Measurements from ENCODE around the gene KRT23.
"Not testable (repeated sequence)": the region's sequence is repeated elsewhere in the genome, so short reads cannot be mapped to it uniquely, and the experiment has no call there.

Gene KRT23

DNA sequence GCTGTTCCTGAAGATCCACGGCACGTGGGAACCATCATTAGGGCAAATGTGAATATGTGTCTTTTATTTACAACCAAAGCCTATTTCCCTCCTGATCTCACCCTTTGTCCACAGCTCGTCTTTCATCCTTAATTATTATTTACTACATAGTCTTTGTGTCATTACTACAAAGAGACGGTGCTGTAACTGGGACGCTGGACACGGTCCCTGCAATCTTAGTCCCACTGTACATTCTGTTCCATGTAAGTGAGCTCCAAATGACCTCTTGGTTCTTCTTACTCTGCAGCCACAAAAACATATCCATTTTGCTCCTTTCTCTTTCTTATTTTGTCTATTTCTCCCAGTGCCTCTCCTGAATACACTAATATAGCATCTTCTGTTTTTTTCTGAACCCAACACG is 12.7 kb upstream of the KRT23 start:
- no peak for DNase-seq (ENCODE audit: low read depth)

DNA sequence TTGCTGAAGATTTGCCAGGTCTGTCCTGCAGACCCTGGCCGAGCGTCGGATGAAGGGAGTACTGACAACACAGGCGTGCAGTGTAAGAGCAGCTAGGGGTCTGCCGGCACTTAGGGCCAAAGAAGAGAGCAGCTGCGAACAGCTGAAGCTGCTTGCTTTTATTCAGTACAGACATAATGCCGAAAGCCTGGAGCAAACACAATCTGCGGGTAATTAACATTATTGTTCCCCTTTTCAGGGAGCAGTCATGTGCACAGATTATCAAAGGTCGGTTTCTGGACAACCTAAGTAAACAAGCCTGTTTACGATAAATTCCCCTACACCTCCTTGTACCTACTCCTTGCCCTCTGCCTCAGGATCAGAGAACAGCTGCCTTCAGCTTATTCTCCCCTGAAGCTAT is 12.0 kb upstream of the KRT23 start:
- DNase-seq (ENCODE audit: low read depth), result no peak

DNA sequence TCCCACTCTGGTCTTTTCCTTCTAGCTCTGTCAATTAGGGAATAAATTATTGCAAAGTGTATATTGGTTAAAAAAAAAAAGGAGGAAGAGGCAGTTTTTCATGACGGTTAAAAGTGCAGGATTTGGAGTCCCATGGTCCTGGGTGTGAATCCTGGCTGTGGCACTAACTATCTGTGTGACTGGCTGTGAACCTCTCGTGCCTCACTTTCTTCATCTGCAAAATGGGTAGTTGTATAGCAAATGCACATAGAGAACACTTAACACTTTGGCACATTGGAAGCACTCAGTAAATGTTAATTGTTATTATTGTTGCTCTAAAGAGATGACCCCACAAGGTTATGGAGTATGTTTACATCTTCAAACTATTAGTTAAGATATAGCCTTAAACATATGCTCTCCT is 10.5 kb upstream of the KRT23 start:
- DNase-seq (ENCODE audit: low read depth), result no peak

DNA sequence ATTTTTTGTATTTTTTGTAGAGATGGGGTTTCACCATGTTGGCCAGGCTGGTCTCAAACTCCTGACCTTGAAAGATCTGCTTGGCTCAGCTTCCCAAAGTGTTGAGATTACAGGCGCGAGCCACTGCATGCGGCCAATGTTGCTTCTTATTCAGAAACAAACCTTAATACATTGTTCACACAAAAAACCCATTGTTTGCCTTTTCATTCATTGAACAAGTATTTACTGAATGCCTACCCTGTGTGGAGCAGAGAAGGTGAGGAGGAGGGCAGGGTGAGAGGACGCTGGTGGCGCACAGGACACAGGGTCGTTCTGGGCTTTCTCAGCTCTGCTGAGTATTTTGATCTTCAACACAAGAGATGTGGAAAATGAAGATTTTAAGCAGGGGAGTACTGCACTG is 8.0 kb upstream of the KRT23 start:
- DNase-seq (ENCODE audit: low read depth), result no peak

DNA sequence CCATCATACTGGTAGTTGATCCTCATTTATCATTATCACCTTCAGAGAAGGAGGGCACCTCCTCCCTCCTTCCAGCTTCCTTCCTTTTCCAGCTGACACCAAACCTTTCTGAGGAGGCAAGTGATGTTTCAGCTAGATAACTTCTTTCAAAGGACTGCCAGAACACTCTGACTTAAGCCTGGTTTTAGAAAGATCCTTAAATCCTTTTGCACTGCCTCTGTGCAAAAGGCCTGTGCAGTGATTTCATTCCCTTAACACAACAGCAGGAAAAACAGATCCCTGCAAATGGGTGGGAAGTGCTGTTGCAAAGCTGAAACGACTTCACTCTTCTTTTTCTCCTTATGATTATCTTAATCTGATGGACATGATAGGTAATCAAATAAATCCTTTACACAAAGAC is 7.1 kb upstream of the KRT23 start:
- DNase-seq (ENCODE audit: low read depth), result no peak

DNA sequence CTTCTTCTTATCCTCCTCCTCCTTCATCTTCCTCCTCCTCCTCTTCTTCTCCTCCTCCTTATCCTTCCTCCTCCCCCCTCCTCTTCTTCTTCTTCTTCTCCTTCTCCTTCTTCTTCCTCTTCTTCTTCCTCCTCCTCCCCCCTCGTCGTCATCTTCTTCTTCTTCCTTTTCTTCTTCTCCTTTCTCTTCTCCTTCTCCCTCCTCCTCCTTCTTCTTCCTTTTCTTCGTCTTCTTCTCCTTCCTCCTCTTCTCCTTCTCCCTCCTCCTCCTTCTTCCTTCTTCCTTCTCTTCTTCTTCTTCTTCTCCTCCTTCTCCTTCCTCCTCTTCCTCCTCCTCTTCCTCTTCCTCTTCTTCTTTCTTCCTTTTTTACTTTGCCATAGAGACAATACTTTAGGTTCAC is 5.1 kb upstream of the KRT23 start:
- no peak for DNase-seq (ENCODE audit: low read depth)

DNA sequence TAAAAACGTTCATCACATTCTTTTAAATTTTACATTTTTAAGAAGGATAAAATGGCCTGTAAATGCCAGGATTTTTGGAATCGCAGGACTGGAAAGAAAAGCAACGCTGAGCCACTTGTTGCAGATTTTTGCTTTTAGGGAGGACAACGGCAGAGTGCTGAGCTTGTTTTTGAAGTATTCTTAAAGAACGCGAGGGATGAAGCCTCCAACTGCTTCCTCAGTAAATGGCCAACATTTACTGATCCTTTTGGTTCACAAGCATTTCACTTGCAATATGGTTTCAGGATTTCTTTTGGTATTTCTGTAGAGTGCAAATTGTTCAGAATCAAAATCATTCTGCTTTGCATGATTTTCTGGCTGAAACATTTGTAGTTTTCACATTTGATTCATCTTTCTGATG is 2.8 kb upstream of the KRT23 start:
- no peak for DNase-seq (ENCODE audit: low read depth)

DNA sequence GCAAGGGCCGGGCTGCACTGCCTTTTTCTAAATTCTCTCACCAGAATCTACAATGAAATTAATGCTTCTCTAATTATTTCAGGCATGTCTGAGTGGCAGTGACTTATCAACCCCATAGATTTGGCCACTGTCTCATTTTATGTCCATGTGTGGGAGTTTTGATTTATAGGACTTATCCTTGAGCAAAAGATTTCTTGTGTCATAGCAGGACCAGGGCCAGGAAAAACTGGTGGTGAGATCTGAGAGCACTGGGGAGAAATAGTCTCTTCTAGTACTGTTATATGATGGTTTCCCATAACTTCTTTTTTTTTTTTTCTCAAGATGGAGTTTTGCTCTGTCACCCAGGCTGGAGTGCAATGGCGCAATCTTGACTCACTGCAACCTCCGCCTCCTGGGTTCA is 1.5 kb upstream of the KRT23 start:
- no peak for DNase-seq (ENCODE audit: low read depth)

DNA sequence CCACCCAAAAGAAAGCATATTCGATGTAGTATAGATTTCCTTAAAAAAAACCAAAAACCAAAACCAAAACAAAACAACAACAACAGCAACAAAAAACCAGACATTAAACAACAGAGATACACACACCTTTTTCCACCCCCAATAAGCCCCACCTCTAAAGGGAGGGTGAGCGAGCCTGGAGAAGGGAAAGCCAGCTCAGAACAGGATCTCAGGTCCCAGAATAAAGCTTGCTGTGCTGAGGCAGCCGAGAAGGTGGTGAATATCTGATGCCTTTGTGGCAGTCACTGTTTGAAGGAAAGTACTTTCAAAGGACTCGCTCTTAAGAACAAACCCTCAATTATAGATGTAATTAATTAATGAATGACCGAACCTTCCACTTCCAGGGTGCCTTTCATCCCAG is 470 bp downstream of the KRT23 start:
- DNase-seq (ENCODE audit: low read depth), result no peak

DNA sequence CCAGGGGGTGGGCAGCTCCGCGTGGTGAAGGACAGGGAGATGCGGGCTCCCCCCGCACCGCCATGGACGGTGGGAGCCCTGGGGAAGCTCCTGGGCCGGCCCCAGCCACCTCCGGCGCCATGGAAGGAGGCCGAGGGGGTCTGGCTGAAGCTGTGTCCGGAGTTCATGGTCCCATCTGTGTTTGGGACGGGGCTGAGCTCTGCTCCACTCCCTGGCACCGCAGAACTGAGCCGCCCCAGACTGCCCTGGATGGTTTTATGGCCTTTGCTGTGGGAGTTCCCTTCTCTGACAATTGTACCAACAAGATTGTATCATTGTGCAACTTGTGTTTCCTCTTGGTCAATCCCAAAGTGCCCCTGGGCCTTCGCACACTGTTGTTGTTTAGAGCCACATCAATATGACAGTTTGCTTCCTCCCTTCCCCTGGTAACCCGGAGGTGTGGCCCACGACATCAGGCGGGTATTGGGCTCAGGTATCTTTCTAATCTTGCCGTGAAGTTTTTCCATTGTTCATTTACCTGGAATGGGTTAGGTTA is 942 bp downstream of the KRT23 start:
- no peak for DNase-seq (ENCODE audit: low read depth)

DNA sequence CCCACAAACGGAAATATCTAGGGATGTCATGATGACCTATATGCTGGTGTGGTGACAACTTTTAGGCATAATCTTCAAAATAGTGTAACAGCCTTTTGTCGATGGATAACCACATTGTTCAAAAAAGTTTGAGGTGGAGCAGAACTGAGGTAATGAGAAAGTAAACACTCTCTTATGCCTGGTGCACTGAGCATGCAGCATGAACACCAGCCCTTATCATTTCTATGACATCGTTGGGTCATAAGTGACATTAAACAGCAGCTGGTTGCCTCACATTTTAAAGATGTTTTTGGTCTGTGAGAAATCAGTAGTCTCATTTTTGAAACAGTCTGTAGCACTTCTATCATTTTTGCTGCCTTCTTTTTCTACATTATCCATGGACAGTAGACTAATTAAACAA is 1.8 kb downstream of the KRT23 start:
- no peak for DNase-seq (ENCODE audit: low read depth)

DNA sequence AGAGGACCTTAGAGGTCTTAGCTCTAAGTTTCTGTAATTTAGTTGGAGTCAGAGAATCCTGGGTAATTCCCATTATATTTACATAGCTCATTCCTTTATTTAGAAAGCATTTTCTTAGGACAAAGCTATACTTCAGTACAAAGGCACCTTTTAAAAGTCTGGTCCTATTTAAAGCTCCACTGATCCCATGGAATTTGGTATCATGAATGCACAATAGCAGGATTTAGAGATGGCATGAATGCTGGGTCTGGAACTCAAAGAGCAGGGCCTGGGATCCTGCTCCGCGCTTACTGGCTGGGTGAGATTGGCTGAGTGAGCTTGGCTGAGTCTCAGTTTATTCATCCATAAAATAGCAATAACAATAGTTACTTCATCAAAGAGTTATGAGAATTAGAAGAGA is 4.8 kb downstream of the KRT23 start:
- no peak for DNase-seq (ENCODE audit: low read depth)

DNA sequence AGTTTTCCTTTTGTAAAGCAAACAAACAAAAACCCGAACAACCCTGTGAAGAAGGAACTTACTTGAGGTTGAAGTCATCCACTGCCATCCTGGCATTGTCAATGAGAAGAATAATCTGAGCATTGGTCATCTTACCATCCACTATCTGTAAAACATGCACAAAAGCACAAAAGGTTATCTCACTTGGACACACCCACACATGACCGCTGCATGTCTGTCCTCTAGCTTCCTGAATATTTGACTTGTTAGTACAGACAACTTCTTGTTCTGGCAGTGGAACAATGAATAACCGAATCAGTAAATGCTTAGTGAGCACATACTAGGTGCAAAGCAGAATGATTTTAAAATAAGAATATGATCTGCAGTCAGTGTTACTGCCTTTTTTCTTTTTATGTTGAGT is 6.1 kb downstream of the KRT23 start:
- no peak for DNase-seq (ENCODE audit: low read depth)

DNA sequence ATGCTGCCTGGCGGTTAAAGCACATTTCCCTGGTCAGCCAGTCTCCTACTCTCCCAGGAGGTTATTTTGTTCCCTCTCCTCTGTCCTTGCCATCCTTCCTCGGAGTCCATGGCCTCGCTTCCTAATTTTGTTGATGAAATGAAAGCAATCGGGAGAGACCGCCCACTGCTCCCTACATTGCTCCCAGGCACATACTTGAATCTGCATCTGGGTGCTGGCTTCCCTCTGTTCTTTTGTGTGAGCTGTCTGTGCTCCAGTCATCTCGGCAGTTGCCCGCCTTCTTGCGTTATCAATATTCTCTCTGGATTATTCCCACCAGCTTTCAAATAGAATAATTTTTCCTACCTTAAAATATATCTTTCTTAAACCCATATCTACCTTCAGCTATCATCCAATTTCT is 11.1 kb downstream of the KRT23 start:
- DNase-seq (ENCODE audit: low read depth), result no peak

DNA sequence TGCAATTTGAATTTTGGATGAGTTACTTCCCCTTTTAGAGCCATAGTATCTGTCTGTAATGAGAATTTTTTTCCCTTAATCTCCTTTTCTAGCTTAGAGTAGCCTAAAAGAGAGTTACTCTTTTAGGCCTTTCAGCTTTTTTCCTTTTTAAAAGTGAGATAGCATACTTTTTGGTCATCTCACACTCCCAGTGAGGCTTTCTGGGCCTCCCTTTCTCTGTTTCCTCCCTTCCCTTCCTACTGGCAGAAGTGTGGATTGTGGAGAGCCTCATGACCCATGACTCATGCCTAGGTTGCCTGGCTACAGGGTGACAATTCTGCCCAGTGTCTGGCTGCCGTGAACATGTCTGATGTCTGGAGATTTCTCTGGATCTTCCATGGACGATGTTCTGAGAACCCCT is 15.2 kb downstream of the KRT23 start:
- no peak for DNase-seq (ENCODE audit: low read depth)

DNA sequence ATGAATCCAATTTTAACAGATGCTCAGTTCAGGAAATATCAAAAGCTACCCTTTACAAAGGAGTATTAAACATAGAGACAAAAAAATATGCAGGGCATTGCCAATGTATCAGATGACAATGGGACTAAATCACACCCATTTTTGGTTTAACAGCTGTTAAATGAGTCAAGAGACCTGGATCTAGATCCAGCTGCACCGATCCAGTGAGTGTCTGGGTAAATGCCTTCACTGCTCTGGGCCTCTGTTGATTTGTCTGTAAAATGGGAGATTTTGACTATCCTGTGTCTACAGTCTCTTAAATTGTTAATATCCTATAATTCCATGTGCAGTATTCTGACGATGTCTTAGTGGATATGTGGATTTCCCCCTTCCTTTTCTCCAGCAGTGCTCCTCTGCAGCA is 16.4 kb downstream of the KRT23 start:
- DNase-seq (ENCODE audit: low read depth), result no peak

DNA sequence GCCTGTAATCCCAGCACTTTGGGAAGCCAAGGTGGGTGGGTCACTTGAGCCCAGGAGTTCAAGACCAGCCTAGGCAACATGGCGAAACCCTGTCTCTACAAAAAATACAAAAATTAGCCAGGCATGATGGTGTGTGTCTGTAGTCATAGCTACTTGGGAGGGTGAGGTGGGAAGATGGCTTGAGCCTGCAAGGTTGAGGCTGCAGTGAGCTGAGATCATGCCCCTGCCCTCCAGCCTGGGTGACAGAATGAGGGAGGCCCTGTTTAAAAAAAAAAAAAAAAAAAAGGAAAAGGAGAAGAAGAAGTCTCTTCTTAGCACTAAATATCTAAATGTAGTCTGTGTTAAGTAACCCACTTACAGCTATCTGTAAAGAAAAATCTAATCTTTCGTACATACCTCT is 20.3 kb downstream of the KRT23 start:
- not testable (repeated sequence) for DNase-seq (ENCODE audit: low read depth)

DNA sequence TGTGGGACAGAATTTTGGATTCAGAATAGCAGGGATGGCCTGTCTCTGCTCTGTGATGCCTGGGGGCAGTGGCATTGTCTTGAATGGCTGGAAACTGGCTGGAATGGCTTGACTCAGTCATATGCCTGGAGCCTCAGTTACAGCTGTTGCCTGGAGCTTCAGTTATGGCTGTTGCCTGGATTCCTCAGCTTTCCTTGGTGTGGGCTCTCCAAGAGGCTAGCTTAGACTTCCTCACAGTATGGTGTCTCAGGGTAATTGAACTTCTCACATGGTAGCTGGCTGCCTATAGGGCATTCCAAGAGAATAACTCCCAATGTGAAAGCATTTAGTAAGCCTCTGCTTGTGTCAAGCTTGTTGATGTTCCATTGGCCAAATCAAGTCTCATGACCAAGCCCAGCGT is 21.1 kb downstream of the KRT23 start:
- no peak for DNase-seq (ENCODE audit: low read depth)

DNA sequence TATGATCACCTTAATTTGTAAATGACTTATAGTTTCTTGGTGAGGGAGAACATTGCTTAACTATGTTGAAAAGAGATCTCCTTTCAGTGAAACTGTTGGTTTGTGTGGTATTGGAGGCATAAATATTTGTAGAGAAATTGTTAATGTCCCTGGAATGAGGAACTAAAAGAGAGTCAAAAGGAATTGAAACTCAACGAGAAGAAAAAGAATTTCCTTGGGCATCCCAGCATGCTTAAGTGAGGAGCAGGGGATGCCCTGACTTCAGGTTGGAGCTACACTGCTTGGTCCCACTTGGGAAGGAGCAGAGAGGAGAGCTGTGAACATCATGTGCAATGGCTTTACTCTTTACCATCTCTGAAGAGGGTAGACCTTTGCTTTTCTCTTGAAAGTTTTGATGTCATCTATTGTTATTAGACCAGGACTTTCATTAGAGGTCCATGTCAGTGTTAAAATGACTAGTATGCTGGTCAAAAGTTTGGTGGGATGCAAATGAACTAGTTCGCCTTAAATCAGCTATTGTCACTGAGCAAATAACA is 21.7 kb downstream of the KRT23 start:
- no peak for DNase-seq (ENCODE audit: low read depth)

DNA sequence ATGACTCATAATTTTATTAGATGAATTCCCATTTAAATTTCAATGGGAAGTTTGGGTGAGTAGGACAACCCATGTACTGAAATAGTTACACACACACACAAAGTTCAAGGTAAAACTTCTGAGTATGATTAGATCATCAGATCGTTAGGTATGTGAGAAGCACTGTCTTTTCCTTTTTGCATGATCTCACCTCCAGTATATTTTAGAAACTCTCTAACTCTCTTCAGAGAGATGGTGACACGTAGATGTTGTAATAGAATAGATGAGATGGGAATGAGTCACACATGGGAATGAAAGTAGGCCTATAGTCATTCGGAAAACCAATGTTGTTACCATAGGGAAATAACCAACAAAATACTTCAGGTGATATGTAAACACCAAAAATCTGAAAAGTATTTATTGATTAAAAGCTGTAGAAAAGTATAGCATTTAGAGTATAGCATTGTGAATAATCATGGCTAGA is 22.2 kb downstream of the KRT23 start:
- no peak for DNase-seq (ENCODE audit: low read depth)

DNA sequence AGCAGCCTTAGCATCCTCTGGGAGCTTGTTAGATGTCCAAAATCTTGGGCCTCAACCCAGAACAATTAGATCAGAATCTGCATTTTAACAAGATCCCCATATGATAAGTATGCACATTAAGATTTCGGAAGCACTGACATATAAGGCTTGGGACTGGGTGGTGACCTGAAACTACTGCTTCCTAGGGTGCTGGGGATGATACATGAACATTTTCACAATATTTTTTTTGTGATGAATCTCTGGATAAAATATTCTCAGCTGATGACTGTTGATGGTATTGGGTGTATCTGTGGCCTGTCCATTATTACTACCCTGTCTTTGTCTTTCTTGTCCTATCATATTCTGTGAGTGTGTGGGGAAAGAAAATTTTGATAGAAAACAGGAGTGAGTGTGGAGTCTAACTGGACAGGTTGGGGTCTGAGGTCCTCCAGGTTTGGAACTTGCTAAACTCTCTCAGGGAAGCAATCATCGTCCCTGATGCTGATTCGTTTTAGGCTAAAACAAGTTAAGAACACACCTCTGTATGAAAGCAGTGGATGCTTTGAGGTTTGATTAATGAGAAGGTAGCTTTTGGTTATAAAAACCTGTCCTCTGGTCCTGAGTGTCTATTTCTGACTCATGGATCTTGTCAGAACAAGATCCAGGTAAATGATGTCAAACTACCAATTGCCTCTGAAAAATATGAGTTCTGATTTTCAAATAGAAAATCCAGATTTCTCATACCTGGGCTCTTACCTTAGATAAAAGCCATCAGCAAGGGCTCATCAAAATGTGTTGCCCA is 23.2 kb downstream of the KRT23 start:
- DNase-seq (ENCODE audit: low read depth), result no peak

DNA sequence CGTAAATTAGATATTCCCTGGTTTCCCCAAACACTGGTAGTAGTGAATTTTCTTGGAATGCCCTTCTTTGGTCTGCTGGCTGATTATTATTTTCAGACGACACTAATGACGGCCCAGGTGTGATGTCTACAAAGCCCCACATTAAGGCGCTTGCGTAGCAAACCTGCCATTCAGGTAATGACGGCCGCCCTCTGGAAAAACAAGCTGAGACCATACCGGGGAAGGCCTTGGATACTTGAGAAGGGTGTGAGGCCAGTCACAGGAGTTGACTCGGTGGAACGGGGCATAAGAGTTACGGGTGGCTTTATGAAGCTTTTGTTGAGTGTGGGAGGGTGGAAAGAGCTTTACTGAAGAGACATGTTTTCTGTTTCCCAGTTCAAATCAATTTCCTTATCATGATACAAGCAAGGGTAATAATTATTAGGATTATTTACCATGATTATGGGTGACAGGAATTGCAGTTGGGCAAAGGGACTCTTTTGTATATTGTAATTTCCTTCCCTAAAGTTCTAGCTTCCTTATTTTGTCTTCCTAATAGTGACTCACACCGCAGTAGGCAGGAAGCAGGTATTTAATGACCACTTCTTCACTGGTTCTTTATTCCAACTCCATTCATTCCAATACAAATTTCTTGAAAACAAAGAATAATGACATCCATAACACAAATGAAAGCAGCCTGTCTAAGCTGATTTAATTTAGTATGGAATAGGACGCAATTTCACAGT is 24.8 kb downstream of the KRT23 start:
- no peak for DNase-seq (ENCODE audit: low read depth)

DNA sequence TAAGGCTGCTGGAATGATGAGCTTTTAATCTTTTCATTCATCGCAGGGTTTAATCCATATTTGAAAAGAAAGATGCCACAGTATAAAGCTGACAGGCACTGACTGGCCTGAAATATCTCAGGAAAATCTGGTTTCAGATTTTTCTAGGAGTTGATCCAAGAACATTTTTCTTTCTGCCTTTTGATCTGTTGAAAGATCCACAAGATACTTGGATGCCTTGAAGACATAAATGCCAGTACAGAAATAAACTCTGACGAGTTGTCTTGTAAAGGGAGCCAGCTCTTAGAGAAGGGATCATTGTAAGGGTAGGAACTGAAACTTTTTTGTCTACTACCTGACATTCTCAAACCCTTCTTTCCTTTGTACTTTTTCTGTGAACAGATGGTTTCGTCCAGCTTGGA is 27.0 kb downstream of the KRT23 start:
- no peak for DNase-seq (ENCODE audit: low read depth)

Measured in activated T-helper 1 cell treated with Interleukin-2 at 50 U/mL for 16 hours (primary cell).